Measurements from ENCODE around the gene RAPGEF4.
A peak's percentile ranks its signal among the peaks of the same experiment; 100 is the strongest.

The RAPGEF4 gene

DNA sequence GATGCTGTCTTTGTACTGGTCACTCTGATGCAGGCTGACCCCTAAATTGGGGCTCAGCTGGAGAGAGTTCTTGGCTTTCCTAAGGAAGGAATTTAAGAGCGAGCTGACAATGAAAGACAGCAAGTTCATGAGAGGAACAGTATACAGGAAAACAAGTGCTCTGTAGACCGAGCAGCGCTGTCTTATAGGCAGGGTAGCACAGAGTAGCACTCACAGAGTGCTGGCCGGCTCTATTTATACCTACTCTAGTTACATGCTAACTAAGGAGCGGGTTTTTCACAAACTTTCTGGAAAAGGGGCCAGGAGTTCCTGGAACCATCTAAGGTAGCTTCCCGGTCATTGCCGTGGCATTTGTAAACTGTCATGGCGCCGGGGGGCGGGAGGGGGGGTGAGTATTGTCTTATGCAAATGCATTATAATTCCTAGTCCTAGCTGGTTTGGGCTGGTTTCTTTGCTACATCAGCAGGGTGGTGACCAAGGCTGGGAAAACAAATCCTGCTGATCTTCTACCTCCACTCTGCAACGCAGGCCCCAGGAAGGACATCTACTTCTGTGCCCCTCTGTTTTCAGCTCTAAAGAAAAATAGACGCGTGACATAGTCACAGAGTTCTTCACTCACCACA is 308.4 kb downstream of the RAPGEF4 start:
- H3K27ac ChIP-seq, result no peak overlapping the region
- no peak for DNase-seq (ENCODE audit: low spot score)
- POLR2A ChIA-PET (ENCODE audit: low non-redundant PET), result no interaction called here
- TF ChIP-seq, protein P1, sequence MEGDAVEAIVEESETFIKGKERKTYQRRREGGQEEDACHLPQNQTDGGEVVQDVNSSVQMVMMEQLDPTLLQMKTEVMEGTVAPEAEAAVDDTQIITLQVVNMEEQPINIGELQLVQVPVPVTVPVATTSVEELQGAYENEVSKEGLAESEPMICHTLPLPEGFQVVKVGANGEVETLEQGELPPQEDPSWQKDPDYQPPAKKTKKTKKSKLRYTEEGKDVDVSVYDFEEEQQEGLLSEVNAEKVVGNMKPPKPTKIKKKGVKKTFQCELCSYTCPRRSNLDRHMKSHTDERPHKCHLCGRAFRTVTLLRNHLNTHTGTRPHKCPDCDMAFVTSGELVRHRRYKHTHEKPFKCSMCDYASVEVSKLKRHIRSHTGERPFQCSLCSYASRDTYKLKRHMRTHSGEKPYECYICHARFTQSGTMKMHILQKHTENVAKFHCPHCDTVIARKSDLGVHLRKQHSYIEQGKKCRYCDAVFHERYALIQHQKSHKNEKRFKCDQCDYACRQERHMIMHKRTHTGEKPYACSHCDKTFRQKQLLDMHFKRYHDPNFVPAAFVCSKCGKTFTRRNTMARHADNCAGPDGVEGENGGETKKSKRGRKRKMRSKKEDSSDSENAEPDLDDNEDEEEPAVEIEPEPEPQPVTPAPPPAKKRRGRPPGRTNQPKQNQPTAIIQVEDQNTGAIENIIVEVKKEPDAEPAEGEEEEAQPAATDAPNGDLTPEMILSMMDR (conservative IDR thresholded peaks at IDR 0.05; ENCODE audit: low read depth), result no peak
- CTCF ChIA-PET, result no interaction called here

DNA sequence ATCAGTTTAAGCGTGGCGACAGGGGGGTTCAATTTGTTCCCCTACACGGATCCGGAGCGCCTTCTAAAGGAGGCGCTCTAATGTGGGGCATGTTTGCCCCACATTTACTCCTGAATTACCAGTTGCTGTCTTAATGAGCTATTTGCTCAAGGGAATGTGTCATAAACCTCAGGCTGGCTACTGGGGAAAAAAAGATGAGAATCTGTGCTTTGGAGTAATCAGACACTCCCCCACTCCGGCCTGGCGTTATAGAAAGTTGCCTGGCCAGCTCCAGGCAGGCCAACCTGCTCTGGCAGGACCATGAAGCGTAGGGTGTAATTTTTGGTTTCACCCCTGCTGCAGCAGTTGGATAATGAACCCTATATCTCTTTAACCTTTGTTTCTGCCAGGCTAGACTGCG is 309.0 kb downstream of the RAPGEF4 start:
- no peak for DNase-seq (ENCODE audit: low spot score)
- TF ChIP-seq, protein P1 (conservative IDR thresholded peaks at IDR 0.05; ENCODE audit: low read depth), result no peak
- ChIA-PET CTCF (no interaction called here), POLR2A (ENCODE audit: low non-redundant PET) (no interaction called here)
- H3K27ac ChIP-seq, result no peak overlapping the region

DNA sequence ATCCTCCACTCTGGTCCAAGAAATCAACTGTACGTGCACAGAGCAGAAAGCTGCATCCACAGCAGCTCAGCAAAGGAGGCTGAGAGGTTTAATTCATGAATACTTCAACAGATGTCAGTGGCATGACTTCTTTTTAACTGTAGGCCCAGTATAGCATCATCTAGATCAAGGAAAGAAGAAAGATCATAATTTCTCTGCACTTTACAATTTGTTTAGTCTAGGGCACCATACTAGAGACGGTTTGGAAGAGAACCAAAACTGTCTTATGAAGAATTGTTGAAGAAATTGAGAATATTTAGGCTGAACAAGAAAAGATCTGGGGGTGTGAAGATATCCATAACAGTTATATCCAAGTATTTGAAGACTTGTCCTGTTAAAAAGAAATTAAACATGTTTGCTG is 309.5 kb downstream of the RAPGEF4 start:
- H3K27ac ChIP-seq, result no peak overlapping the region
- TF ChIP-seq, protein P1 (conservative IDR thresholded peaks at IDR 0.05; ENCODE audit: low read depth), result no peak
- no peak for DNase-seq (ENCODE audit: low spot score)
- POLR2A ChIA-PET (ENCODE audit: low non-redundant PET), result no interaction called here
- CTCF ChIA-PET, result no interaction called here

DNA sequence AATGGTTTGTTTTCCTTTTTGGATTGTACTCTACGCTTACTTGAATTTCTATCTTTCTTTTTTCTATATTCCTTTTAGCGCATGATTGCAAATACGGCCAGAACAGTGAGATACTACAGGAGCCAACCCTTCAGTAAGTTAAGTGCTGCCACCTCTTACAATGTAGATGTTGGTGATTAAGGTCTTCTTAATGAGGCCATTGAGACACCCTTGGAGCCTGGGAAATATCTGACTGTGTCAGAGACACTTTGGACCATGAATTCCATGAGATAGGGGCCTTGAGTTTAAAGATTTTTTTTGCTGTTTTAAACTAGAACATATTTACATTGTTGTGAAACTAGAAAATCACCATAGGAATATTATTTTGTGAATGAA is 312.9 kb downstream of the RAPGEF4 start:
- no peak overlapping the region for H3K27ac ChIP-seq
- POLR2A ChIA-PET (ENCODE audit: low non-redundant PET), result no interaction called here
- no peak for DNase-seq (ENCODE audit: low spot score)
- TF ChIP-seq, protein P1 (conservative IDR thresholded peaks at IDR 0.05; ENCODE audit: low read depth), result no peak
- CTCF ChIA-PET, result interaction anchor here (1.3 kb wide), 1 partner anchor 162 kb away, joined by 6 read pairs; no protein-coding TSS in a partner anchor

DNA sequence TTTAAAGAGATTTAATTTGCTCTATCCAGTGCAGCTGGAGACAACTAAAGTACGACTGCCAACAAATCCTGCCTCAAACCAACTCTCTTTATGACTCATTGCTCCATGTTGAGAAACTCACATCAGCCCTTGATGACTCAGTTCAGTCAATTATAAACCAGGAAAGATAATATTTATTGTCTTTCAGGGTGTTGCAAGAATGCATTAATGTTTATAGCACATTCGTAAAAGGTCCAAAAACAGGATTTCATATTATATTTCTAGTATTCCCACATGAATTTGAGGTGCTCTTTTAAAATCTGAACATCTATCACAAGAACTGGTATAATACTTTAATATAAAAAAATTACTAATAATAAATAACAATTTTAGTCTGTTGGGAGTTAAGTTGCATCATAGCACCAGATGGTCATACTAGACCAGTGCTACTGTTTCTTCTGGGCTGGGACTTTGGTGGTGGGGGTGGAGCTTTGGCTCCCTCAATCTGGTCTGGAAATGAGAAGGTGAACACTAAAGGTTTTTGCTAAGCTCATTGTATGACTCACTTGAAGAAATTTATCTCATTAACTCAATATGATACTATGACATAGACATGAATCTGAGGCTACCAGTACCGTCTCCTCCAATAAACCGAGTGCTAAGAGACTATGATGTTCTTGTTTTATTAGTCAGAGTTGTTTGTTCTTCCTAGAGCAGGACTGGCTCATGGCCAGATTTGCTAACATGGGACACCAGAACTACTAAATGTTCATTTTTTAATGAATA is 313.4 kb downstream of the RAPGEF4 start:
- H3K27ac ChIP-seq, result no peak overlapping the region
- ChIA-PET POLR2A (ENCODE audit: low non-redundant PET) (no interaction called here), CTCF (interaction anchor here (0.7 to 1.3 kb wide), 2 partner anchors 21 to 161 kb away, joined by 3 to 6 read pairs; no protein-coding TSS in a partner anchor)
- TF ChIP-seq, protein P1 (conservative IDR thresholded peaks at IDR 0.05; ENCODE audit: low read depth), result no peak
- DNase-seq (ENCODE audit: low spot score), result peak; percentile 89

DNA sequence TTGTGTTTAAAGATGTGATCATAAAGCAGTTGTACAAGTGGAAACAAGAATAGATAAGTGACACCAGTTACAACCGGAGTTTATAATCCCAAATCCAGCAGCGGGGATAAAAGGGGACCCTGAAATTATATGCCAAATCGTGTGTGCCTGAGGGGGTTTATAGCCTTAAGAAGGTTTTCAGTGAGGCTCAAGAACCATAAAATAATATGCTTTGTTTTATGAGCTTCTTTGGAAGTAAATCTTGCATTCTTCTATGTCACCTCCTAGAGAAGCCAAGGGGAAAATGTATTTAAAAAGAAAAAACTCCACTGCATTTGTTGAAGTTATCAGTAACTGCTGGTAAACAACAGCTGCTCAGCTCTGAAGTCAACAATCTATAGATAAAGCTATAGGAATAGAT is 314.2 kb downstream of the RAPGEF4 start:
- DNase-seq (ENCODE audit: low spot score), result no peak
- CTCF ChIA-PET, result interaction anchor here (0.7 kb wide), 1 partner anchor 22 kb away, joined by 3 read pairs; no protein-coding TSS in a partner anchor
- TF ChIP-seq, protein P1 (conservative IDR thresholded peaks at IDR 0.05; ENCODE audit: low read depth), result no peak
- no peak overlapping the region; the same call in 1 of the 2 replicates for H3K27ac ChIP-seq
- POLR2A ChIA-PET (ENCODE audit: low non-redundant PET), result no interaction called here
